SU-DHL-6 (cell line): Measurements from ENCODE around the gene TRAPPC8.
"Not testable (repeated sequence)": the region's sequence is repeated elsewhere in the genome, so short reads cannot be mapped to it uniquely, and the experiment has no call there.

Experiments used
- H2AFZ ChIP-seq: fragments of 200-600 bp; sonication (generic); 2 replicates; pipeline ENCODE4 v1.6.1; 2014; ENCODE audit warnings: low read depth, mild to moderate bottlenecking, moderate library complexity, mixed read lengths, antibody characterized with exemption, low read length; ENCODE audit not compliant: severe bottlenecking
- H3F3A ChIP-seq: fragments of 200-600 bp; shearing (Covaris generic); 2 replicates; pipeline ENCODE4 v1.6.0; 2016; ENCODE audit warnings: antibody characterized with exemption, mild to moderate bottlenecking; ENCODE audit not compliant: insufficient read depth
- H3K27ac ChIP-seq: fragments of 200-600 bp; sonication (generic); 2 replicates; pipeline ENCODE4 v1.5.1; 2016; ENCODE audit warnings: low read depth, mild to moderate bottlenecking, low read length, moderate library complexity, mixed read lengths
- H3K27me3 ChIP-seq: fragments of 200-600 bp; sonication (generic), shearing (Covaris generic); 2 replicates; pipeline ENCODE4 v1.6.0; 2014; ENCODE audit warnings: mild to moderate bottlenecking, low read length
- H3K36me3 ChIP-seq: fragments of 200-600 bp; sonication (generic); 2 replicates; pipeline ENCODE4 v1.6.1; 2014; ENCODE audit warnings: mild to moderate bottlenecking, low read length, mixed read lengths
- H3K4me2 ChIP-seq: fragments of 300-600, 200-600 bp; shearing (Covaris generic), sonication (generic); 2 replicates; pipeline ENCODE4 v1.6.0; 2014; ENCODE audit warnings: low read length, low read depth, mild to moderate bottlenecking; ENCODE audit not compliant: poor library complexity, severe bottlenecking
- H3K4me3 ChIP-seq: fragments of 200-600 bp; sonication (generic); 2 replicates; pipeline ENCODE4 v1.5.1; 2014; ENCODE audit warnings: antibody characterized with exemption, low read length, mild to moderate bottlenecking, mixed read lengths; ENCODE audit not compliant: insufficient read depth, poor library complexity, severe bottlenecking
- H3K79me2 ChIP-seq: fragments of 200-600 bp; sonication (generic); 2 replicates; pipeline ENCODE4 v1.6.1; 2014; ENCODE audit warnings: mild to moderate bottlenecking, low read length, moderate library complexity; ENCODE audit not compliant: insufficient read depth
- H3K9ac ChIP-seq: fragments of 200-600 bp; sonication (generic); 2 replicates; pipeline ENCODE4 v1.7.0; 2014; ENCODE audit warnings: mild to moderate bottlenecking, low read length
- H3K9me2 ChIP-seq: fragments of 200-600 bp; sonication (generic); replicated peaks from 2 replicates; pipeline ENCODE4 v1.6.1; 2014; ENCODE audit warnings: low read length; ENCODE audit not compliant: insufficient read depth
- H3K9me3 ChIP-seq: fragments of 200-600 bp; sonication (generic); 2 replicates; pipeline ENCODE4 v1.6.1; 2014; ENCODE audit warnings: low read length, mixed read lengths; ENCODE audit not compliant: insufficient read depth
- H4K20me1 ChIP-seq: fragments of 200-600 bp; sonication (generic); 2 replicates; pipeline ENCODE4 v1.6.1; 2014; ENCODE audit warnings: low read depth, mild to moderate bottlenecking, antibody characterized with exemption, low read length, moderate library complexity, mixed read lengths
- CTCF ChIP-seq: fragments of 200-600 bp; sonication (generic); IDR thresholded peaks from one replicate; pipeline ENCODE4 v1.5.1; 2017; ENCODE audit warnings: antibody characterized with exemption, mild to moderate bottlenecking, low read length, moderate library complexity; ENCODE audit not compliant: insufficient read depth, poor library complexity, severe bottlenecking
- EZH2phosphoT487 ChIP-seq: fragments of 200-600 bp; sonication (generic), shearing (Covaris generic); conservative IDR thresholded peaks from 2 replicates; pipeline ENCODE4 v1.6.1; 2018; ENCODE audit warnings: mild to moderate bottlenecking, antibody characterized with exemption, low read length, moderate library complexity, mixed read lengths

Gene TRAPPC8

GRCh38 chr18:31954349-31954748, 11.4 kb upstream of the TRAPPC8 start:
- no peak overlapping the region for H3K4me3 ChIP-seq
- no peaks in the 10 kb centered on the region for H3K79me2 ChIP-seq
- TF ChIP-seq EZH2phosphoT487 (no peak), CTCF (no peak)
- no peaks in the 10 kb centered on the region for H3K36me3 ChIP-seq
- H3K9me2 ChIP-seq, result no peaks in the 10 kb centered on the region
- H3K4me2 ChIP-seq, result no peak overlapping the region
- no peak overlapping the region for H2AFZ ChIP-seq
- H3K27ac ChIP-seq, result no peak overlapping the region
- H3F3A ChIP-seq, result no peaks in the 10 kb centered on the region
- H4K20me1 ChIP-seq, result no peaks in the 10 kb centered on the region
- H3K9ac ChIP-seq, result no peak overlapping the region
- H3K27me3 ChIP-seq, result no peaks in the 10 kb centered on the region
- H3K9me3 ChIP-seq, result no peaks in the 10 kb centered on the region

GRCh38 chr18:31953699-31954098, 10.8 kb upstream of the TRAPPC8 start:
- not testable (repeated sequence) for H3K9ac ChIP-seq, H3F3A ChIP-seq, H4K20me1 ChIP-seq, H3K27me3 ChIP-seq, H3K4me3 ChIP-seq, H2AFZ ChIP-seq, H3K36me3 ChIP-seq, H3K27ac ChIP-seq, H3K9me2 ChIP-seq, H3K79me2 ChIP-seq, H3K9me3 ChIP-seq, H3K4me2 ChIP-seq

- Histone ChIP-seq H3K79me2 (no peaks in the 10 kb centered on the region), H3K9ac (no peak overlapping the region), H3K27ac (no peak overlapping the region), H3F3A (no peaks in the 10 kb centered on the region), H4K20me1 (no peaks in the 10 kb centered on the region), H3K36me3 (no peaks in the 10 kb centered on the region), H3K27me3 (no peaks in the 10 kb centered on the region), H3K9me2 (no peaks in the 10 kb centered on the region), H3K9me3 (no peaks in the 10 kb centered on the region), H3K4me3 (no peak overlapping the region), H3K4me2 (no peak overlapping the region), H2AFZ (no peak overlapping the region)
- TF ChIP-seq CTCF (no peak), EZH2phosphoT487 (no peak)
Observed at GRCh38 chr18:31952223-31952622, 9.3 kb upstream of the TRAPPC8 start.

- no peaks in the 10 kb centered on the region for H3K27me3 ChIP-seq
- TF ChIP-seq EZH2phosphoT487 (no peak), CTCF (no peak)
- H3F3A ChIP-seq, result no peaks in the 10 kb centered on the region
- no peak overlapping the region for H2AFZ ChIP-seq
- H3K9ac ChIP-seq, result no peak overlapping the region
- H3K9me2 ChIP-seq, result no peaks in the 10 kb centered on the region
- H3K27ac ChIP-seq, result no peak overlapping the region
- no peaks in the 10 kb centered on the region for H3K36me3 ChIP-seq
- H4K20me1 ChIP-seq, result no peaks in the 10 kb centered on the region
- H3K4me2 ChIP-seq, result no peak overlapping the region
- no peak overlapping the region for H3K4me3 ChIP-seq
- no peaks in the 10 kb centered on the region for H3K79me2 ChIP-seq
- no peaks in the 10 kb centered on the region for H3K9me3 ChIP-seq
Observed at GRCh38 chr18:31950583-31950982, 7.7 kb upstream of the TRAPPC8 start.

- H3K9me2 ChIP-seq, H3K9me3 ChIP-seq: not testable (repeated sequence)
Observed at GRCh38 chr18:31948349-31948748, 5.4 kb upstream of the TRAPPC8 start.

More at GRCh38 chr18:31948349-31948748, 5.4 kb upstream of the TRAPPC8 start:
- not testable (repeated sequence) for H4K20me1 ChIP-seq, H3K27me3 ChIP-seq, H3K4me3 ChIP-seq, H3K9ac ChIP-seq, H2AFZ ChIP-seq, H3K4me2 ChIP-seq, H3K27ac ChIP-seq, H3K79me2 ChIP-seq, H3F3A ChIP-seq, H3K36me3 ChIP-seq
